ENCODE measurements around the gene LSAMP.

- no peak for TF ChIP-seq CTCF (conservative IDR thresholded peaks at IDR 0.05; ENCODE audit: low read depth in 2 of 2)
- TF ChIP-seq POLR2AphosphoS5 (IDR thresholded peaks at IDR 0.05; ENCODE audit: low read depth) = no peak
- no peak for TF ChIP-seq REST (IDR thresholded peaks at IDR 0.05; ENCODE audit: unreplicated experiment)
- TF ChIP-seq EZH2 (IDR thresholded peaks at IDR 0.05; ENCODE audit: low read depth, unreplicated experiment) = no peak
- no peak for TF ChIP-seq JUNB (IDR thresholded peaks at IDR 0.05; ENCODE audit: unreplicated experiment)
- no peak for TF ChIP-seq CREB1 (CRISPR knock-in tag; IDR thresholded peaks at IDR 0.05; ENCODE audit: low read depth)
- no peak for TF ChIP-seq ZNF331 (CRISPR knock-in tag; IDR thresholded peaks at IDR 0.05; ENCODE audit: low read depth)
- TF ChIP-seq EZH2phosphoT487 (IDR thresholded peaks at IDR 0.05; ENCODE audit: unreplicated experiment) = no peak
Observed at GRCh38 chr3:116444819-116445310, 422 bp downstream of the LSAMP start.
